Omental fat pad (tissue), 4 donors: Measurements from ENCODE around the gene CEMP1. TPM values are rescaled to one million over a fixed set of nuclear protein-coding genes. Genes with fewer than 3 reads are reported as not detected.

Experiments used
- ATAC-seq: fragments of 150-250 bp; one replicate; pipeline ENCODE4 v1.9.1; 2016; ENCODE audit warnings: mild to moderate bottlenecking, moderate library complexity; ENCODE audit not compliant: low FRiP score
- DNase-seq: peaks from one replicate; pipeline ENCODE4 v3.0.0-alpha.2; 2019; ENCODE audit warnings: low spot score
- CTCF ChIP-seq, 3 donors: fragments of 450-650 bp; IDR thresholded peaks; one replicate each; pipeline ENCODE4 v1.5.1; 2016 to 2017; ENCODE audit warnings: antibody characterized with exemption in 3 of 3, mild to moderate bottlenecking in 3 of 3, moderate library complexity in 2 of 3
- total RNA-seq, 4 donors: library from RNA; depleted of rRNA; stranded (reverse); fragments of >200 nt; gene quantifications; one replicate each; pipeline ENCODE4 v1.1.0, GENCODE V29; 2016

CEMP1 gene
- total RNA-seq, 4 donors from 2014 or later, result not detected

GRCh38 chr16:2531696-2532493, 687 bp upstream of the CEMP1 start:
- TF ChIP-seq CTCF (IDR thresholded peaks at IDR 0.05), result no peak
- DNase-seq (peak; percentile 91), ATAC-seq (peak; percentile 91)

- no peak for DNase-seq
These were observed 434 bp downstream of the CEMP1 start for GRCh38 chr16:2530629-2531318.

GRCh38 chr16:2529961-2530628, 1.1 kb downstream of the CEMP1 start:
- DNase-seq (no peak), ATAC-seq (no peak)
- no peak for TF ChIP-seq CTCF (IDR thresholded peaks at IDR 0.05)

More at GRCh38 chr16:2530629-2531318, 434 bp downstream of the CEMP1 start:
- ATAC-seq, result no peak
- no peak for TF ChIP-seq CTCF (IDR thresholded peaks at IDR 0.05)

- DNase-seq, result no peak
- TF ChIP-seq CTCF (IDR thresholded peaks at IDR 0.05), result no peak
- no peak for ATAC-seq
These were observed 1.9 kb downstream of the CEMP1 start for GRCh38 chr16:2529061-2529931.

GRCh38 chr16:2528161-2529060, 2.8 kb downstream of the CEMP1 start:
- DNase-seq (no peak), ATAC-seq (no peak)
- no peak for TF ChIP-seq CTCF (IDR thresholded peaks at IDR 0.05)

- no peak for TF ChIP-seq CTCF (IDR thresholded peaks at IDR 0.05)
- ATAC-seq, result no peak
- DNase-seq, result no peak
These were observed 3.5 kb downstream of the CEMP1 start for GRCh38 chr16:2527784-2528100.
